ENCODE results near the gene PLXNA2. TPM values are rescaled to one million over a fixed set of nuclear protein-coding genes. Genes with fewer than 3 reads are reported as not detected.

The PLXNA2 gene
- total RNA-seq, 1 donor from 2014 or later: 38.3 TPM

- Histone ChIP-seq H3K27me3 (no peaks in the 10 kb centered on the region), H3K36me3 (no peaks in the 10 kb centered on the region), H3K4me3 (no peak overlapping the region), H3K9me3 (no peaks in the 10 kb centered on the region), H3K27ac (no peak overlapping the region), H3K4me1 (no peaks in the 10 kb centered on the region)
- TF ChIP-seq, protein P1, sequence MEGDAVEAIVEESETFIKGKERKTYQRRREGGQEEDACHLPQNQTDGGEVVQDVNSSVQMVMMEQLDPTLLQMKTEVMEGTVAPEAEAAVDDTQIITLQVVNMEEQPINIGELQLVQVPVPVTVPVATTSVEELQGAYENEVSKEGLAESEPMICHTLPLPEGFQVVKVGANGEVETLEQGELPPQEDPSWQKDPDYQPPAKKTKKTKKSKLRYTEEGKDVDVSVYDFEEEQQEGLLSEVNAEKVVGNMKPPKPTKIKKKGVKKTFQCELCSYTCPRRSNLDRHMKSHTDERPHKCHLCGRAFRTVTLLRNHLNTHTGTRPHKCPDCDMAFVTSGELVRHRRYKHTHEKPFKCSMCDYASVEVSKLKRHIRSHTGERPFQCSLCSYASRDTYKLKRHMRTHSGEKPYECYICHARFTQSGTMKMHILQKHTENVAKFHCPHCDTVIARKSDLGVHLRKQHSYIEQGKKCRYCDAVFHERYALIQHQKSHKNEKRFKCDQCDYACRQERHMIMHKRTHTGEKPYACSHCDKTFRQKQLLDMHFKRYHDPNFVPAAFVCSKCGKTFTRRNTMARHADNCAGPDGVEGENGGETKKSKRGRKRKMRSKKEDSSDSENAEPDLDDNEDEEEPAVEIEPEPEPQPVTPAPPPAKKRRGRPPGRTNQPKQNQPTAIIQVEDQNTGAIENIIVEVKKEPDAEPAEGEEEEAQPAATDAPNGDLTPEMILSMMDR (IDR thresholded peaks at IDR 0.05): no peak
- no peak for TF ChIP-seq POLR2AphosphoS5 (IDR thresholded peaks at IDR 0.05; ENCODE audit: insufficient read depth in 1 of 2, low read depth in 1 of 2)
- no peak for TF ChIP-seq POLR2A (IDR thresholded peaks at IDR 0.05)
- DNase-seq (ENCODE audit: extremely low spot score in 2 of 2): no peak
- intact Hi-C loops (cut with DNase I): no loop called here
Measured at GRCh38 chr1:208100106-208100505, 144.1 kb downstream of the PLXNA2 start.

DNA sequence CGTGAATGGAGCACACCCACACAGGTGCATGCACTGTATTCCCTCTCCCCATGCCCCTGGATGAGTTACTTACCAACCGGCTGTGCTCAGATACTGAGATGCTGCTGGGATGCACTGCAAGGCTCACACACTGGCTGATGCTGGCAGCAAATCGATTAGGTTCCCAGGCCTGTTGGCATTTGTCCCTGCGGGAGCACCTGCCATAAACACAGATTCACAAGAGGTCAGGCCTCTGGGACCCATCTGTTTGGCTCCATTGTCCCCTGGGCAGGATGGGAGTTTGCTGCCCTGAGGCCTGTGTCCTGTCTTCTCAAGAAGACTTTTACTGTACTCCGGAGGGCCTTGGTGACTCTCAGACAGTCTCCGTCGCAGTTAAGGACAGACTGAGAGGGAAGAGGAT lies 145.4 kb downstream of the PLXNA2 start:
- intact Hi-C loops (cut with DNase I): no loop called here
- H3K36me3 ChIP-seq: no peaks in the 10 kb centered on the region
- TF ChIP-seq POLR2A (IDR thresholded peaks at IDR 0.05) (no peak), POLR2AphosphoS5 (IDR thresholded peaks at IDR 0.05; ENCODE audit: insufficient read depth in 1 of 2, low read depth in 1 of 2) (no peak)
- TF ChIP-seq, protein P1 (IDR thresholded peaks at IDR 0.05): no peak

DNA sequence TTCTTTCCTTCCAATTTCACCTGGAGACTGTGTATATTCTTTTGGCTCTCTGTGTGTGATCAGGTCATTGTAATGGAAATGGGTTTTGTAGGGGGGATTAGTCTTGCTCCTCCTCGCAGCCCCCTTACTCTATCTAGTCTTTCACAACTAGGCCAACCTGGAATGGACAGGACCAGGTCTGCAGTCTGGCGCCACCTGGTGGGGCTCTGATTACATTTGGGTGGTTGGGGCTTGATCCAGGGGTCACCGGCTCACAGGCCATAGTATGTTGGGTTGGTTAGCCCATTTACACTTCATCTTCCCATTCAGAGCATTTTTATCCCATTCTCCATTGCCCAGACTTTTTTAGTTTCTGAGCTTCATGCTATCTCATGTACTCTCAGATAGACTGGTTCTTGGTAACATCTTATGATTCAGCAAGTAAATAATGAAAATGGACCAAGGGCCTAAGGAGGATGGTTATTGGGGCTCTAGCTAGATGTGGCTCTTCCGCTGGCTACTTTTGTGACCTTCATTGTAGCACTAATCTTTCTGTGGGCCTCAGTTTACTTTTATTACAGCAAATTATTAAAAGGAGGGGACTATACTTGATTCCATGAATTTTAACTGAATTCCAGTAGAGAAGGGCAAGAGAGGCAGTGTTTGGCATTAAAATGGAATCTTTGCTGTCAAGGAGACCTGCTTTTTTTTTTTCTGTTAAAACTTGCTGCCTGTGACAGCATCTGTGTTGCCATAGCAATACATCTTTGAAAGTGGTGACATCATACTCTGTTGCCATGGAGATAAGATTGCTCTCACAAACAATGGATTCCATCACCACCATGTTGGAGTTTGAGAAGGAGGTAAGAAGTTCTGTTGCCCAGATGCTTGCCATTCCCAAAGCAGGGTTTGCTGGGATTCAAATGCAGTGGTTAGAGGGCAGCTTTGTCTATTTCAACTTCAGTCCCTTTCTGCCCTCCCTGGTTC lies 150.1 kb downstream of the PLXNA2 start:
- DNase-seq (ENCODE audit: extremely low spot score in 2 of 2): no peak
- TF ChIP-seq, protein P1 (IDR thresholded peaks at IDR 0.05): peak; percentile 43 to 63 (median 54)
- TF ChIP-seq POLR2AphosphoS5 (IDR thresholded peaks at IDR 0.05; ENCODE audit: insufficient read depth in 1 of 2, low read depth in 1 of 2) (no peak), POLR2A (IDR thresholded peaks at IDR 0.05) (no peak)
- Histone ChIP-seq H3K4me3 (no peak overlapping the region), H3K36me3 (no peaks in the 10 kb centered on the region), H3K9me3 (no peaks in the 10 kb centered on the region), H3K27ac (no peak overlapping the region), H3K27me3 (no peaks in the 10 kb centered on the region), H3K4me1 (peaks cover 19% of the 10 kb centered on the region)
- intact Hi-C loops (cut with DNase I): no loop called here

More for the DNA sequence above, 145.4 kb downstream of the PLXNA2 start:
- H3K27ac ChIP-seq: no peak overlapping the region
- H3K9me3 ChIP-seq: no peaks in the 10 kb centered on the region
- DNase-seq (ENCODE audit: extremely low spot score in 2 of 2): no peak
- no peaks in the 10 kb centered on the region for H3K27me3 ChIP-seq
- no peaks in the 10 kb centered on the region for H3K4me1 ChIP-seq
- no peak overlapping the region for H3K4me3 ChIP-seq

- intact Hi-C loops (cut with DNase I): no loop called here
- DNase-seq (ENCODE audit: extremely low spot score in 2 of 2): no peak
- H3K27ac ChIP-seq: no peak overlapping the region
- no peaks in the 10 kb centered on the region for H3K27me3 ChIP-seq
- no peaks in the 10 kb centered on the region for H3K36me3 ChIP-seq
- TF ChIP-seq POLR2A (IDR thresholded peaks at IDR 0.05) (no peak), POLR2AphosphoS5 (IDR thresholded peaks at IDR 0.05; ENCODE audit: insufficient read depth in 1 of 2, low read depth in 1 of 2) (no peak)
- TF ChIP-seq, protein P1 (IDR thresholded peaks at IDR 0.05): no peak
- no peak overlapping the region for H3K4me3 ChIP-seq
- H3K4me1 ChIP-seq: peaks cover 19% of the 10 kb centered on the region
- no peaks in the 10 kb centered on the region for H3K9me3 ChIP-seq
Measured at GRCh38 chr1:208093046-208093445, 151.1 kb downstream of the PLXNA2 start.

Data from vagina (tissue), 2 donors.